ENCODE results near the gene BTBD9.

Gene BTBD9

GRCh38 chr6:38554700-38555413 is 84.9 kb downstream of the BTBD9 start:
- peak in 1 of 2 donors; percentile 27 for ATAC-seq

- no peak for ATAC-seq
Observed at GRCh38 chr6:38554014-38554413, 85.7 kb downstream of the BTBD9 start.

GRCh38 chr6:38552121-38552520 is 87.6 kb downstream of the BTBD9 start:
- peak in 1 of 2 donors; percentile 30 for ATAC-seq

- ATAC-seq = no peak
Observed at GRCh38 chr6:38549795-38550194, 89.9 kb downstream of the BTBD9 start.

- ATAC-seq = no peak
Observed at GRCh38 chr6:38549180-38549579, 90.5 kb downstream of the BTBD9 start.

- ATAC-seq = no peak
Observed at GRCh38 chr6:38543022-38543421, 96.7 kb downstream of the BTBD9 start.

- ATAC-seq = no peak
Observed at GRCh38 chr6:38542031-38542430, 97.7 kb downstream of the BTBD9 start.

- ATAC-seq = no peak
Observed at GRCh38 chr6:38533064-38533463, 106.7 kb downstream of the BTBD9 start.

- no peak for ATAC-seq
Observed at GRCh38 chr6:38531134-38531533, 108.6 kb downstream of the BTBD9 start.

- no peak for ATAC-seq
Observed at GRCh38 chr6:38528196-38528965, 111.3 kb downstream of the BTBD9 start.

GRCh38 chr6:38527371-38527770 is 112.4 kb downstream of the BTBD9 start:
- ATAC-seq = no peak

GRCh38 chr6:38525888-38526287 is 113.8 kb downstream of the BTBD9 start:
- no peak for ATAC-seq

GRCh38 chr6:38524436-38525145 is 115.1 kb downstream of the BTBD9 start:
- peak in 1 of 2 donors; percentile 68 for ATAC-seq

- ATAC-seq = no peak
Observed at GRCh38 chr6:38522322-38522721, 117.4 kb downstream of the BTBD9 start.

- ATAC-seq = no peak
Observed at GRCh38 chr6:38518511-38519304, 121.0 kb downstream of the BTBD9 start.

- no peak for ATAC-seq
Observed at GRCh38 chr6:38517005-38517404, 122.7 kb downstream of the BTBD9 start.

- no peak for ATAC-seq
Observed at GRCh38 chr6:38514399-38514798, 125.3 kb downstream of the BTBD9 start.

- ATAC-seq = no peak
Observed at GRCh38 chr6:38512211-38512610, 127.5 kb downstream of the BTBD9 start.

- no peak for ATAC-seq
Observed at GRCh38 chr6:38510205-38510604, 129.5 kb downstream of the BTBD9 start.

- ATAC-seq = no peak
Observed at GRCh38 chr6:38509713-38510112, 130.0 kb downstream of the BTBD9 start.

GRCh38 chr6:38508894-38509293 is 130.8 kb downstream of the BTBD9 start:
- no peak for ATAC-seq

- ATAC-seq = no peak
Observed at GRCh38 chr6:38508286-38508685, 131.4 kb downstream of the BTBD9 start.

GRCh38 chr6:38507173-38507572 is 132.6 kb downstream of the BTBD9 start:
- ATAC-seq = no peak
